H1 (cell line): Measurements from ENCODE around the gene ARID3B. TPM values are rescaled to one million over a fixed set of nuclear protein-coding genes. Genes with fewer than 3 reads are reported as not detected.

ENCODE experiments used
- KDM5A ChIP-seq: fragments of 200-600 bp; IDR thresholded peaks from 2 replicates; pipeline ENCODE4 v1.7.1; 2012; ENCODE audit warnings: mild to moderate bottlenecking, low read length, inconsistent platforms, mixed read lengths
- RFX5 ChIP-seq: IDR thresholded peaks from 2 replicates; pipeline ENCODE4 v1.6.1; 2011; ENCODE audit warnings: low read depth, low read length, improper control_type of control experiment, borderline replicate concordance
- RNF2 ChIP-seq: fragments of 200-900, 300-1000 bp; sonication (generic); IDR thresholded peaks from 2 replicates; pipeline ENCODE4 v1.7.1; 2016; ENCODE audit warnings: borderline replicate concordance, low read depth, mild to moderate bottlenecking, antibody characterized with exemption, low read length; ENCODE audit not compliant: poor library complexity, severe bottlenecking; ENCODE audit errors: missing control alignments
- SP1 ChIP-seq: IDR thresholded peaks from 2 replicates; pipeline ENCODE4 v1.6.1; 2011; ENCODE audit warnings: low read depth, low read length
- TAF7 ChIP-seq: optimal IDR thresholded peaks from 2 replicates; pipeline ENCODE3; 2011; ENCODE audit warnings: low read depth, mild to moderate bottlenecking, inconsistent platforms, low read length, moderate library complexity, borderline replicate concordance
- TBP ChIP-seq: IDR thresholded peaks from 2 replicates; pipeline ENCODE4 v1.6.1; 2011; ENCODE audit warnings: low read depth, low read length, improper control_type of control experiment
- polyA plus RNA-seq, 7 experiments: library from polyadenylated mRNA; depleted of rRNA in 3 of 7; stranded (reverse) in 5 of 7; unstranded in 2 of 7; fragments of >200 nt in 5 of 7; fragments of 200-250 nt in 2 of 7; gene quantifications; 1 replicate in 5 of 7; 2 replicates in 1 of 7; 4 replicates in 1 of 7; pipeline versions ENCODE4 v1.2.1 to v1.2.3, GENCODE V29; 2011 to 2013; ENCODE audit warnings: missing spikeins in 2 of 7, mixed read lengths in 2 of 7
- total RNA-seq: library from RNA; stranded (reverse); fragmentation: NEBNext Ultra II Directional; extraction: Animal tissue kit (Norgen Biotek cat#: 25700); gene quantifications from 2 replicates; pipeline ENCODE4 v1.2.1, GENCODE V29; 2021
- TF ChIP-seq, protein P1 (sequence below): IDR thresholded peaks from 2 replicates; pipeline ENCODE4 v1.6.1; 2012; ENCODE audit warnings: inconsistent platforms
- TF ChIP-seq, protein P2 (sequence below): IDR thresholded peaks from 2 replicates; pipeline ENCODE4 v1.6.1; 2011; ENCODE audit warnings: low read length, improper control_type of control experiment
- TF ChIP-seq, protein P3 (sequence below): IDR thresholded peaks from 2 replicates; pipeline ENCODE4 v1.6.1; 2012; ENCODE audit warnings: inconsistent platforms

The ARID3B gene
- total and polyA plus RNA-seq, 2 of the 8 experiments (the other 6 are each of a cell fraction or from before 2014, with no cell fraction given) = 81.0 to 115 TPM

DNA sequence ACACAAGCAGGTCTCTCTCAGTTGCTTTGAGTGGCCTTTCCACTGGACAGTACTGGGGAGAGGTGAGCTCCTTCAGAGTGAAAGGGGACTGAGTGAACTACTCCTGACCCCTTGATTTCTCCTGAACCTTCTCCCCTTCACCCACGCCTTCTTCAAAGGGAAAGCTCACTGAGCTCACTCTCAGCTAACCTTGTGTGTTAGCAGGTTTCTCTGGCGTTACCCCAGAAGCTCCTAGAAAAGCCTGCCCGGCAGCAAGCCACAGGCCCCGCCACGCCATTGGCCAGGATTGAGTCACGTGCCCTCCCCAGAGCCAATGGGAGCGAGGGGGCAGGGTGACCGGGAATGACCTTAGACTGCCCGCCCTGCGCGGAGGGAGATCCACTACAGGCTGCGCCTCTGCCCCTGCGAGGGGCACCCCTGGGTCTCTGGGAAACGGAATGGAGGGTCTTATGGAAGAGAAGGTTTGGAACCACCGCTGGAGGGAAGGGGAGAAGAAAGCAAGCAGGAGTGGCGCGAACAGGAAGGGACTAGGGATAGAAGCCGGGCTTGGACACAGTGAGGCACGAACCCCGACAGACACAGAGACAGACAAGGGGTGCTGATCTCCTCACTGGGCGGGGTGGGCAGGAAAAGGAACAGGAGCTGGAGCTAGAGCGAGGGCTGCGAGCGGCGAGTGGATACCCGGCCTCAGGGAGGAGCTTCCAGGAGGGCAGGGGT lies 57.3 kb downstream of the ARID3B start (continued):
- TF ChIP-seq, protein P1, sequence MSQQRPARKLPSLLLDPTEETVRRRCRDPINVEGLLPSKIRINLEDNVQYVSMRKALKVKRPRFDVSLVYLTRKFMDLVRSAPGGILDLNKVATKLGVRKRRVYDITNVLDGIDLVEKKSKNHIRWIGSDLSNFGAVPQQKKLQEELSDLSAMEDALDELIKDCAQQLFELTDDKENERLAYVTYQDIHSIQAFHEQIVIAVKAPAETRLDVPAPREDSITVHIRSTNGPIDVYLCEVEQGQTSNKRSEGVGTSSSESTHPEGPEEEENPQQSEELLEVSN = peak; percentile 53
- TF ChIP-seq KDM5A (no peak), RFX5 (peak; percentile 86), SP1 (peak; percentile 86), TBP (peak; percentile 44; the same call in 1 of the 2 replicates), RNF2 (no peak), TAF7 (no peak)
- TF ChIP-seq, protein P2, sequence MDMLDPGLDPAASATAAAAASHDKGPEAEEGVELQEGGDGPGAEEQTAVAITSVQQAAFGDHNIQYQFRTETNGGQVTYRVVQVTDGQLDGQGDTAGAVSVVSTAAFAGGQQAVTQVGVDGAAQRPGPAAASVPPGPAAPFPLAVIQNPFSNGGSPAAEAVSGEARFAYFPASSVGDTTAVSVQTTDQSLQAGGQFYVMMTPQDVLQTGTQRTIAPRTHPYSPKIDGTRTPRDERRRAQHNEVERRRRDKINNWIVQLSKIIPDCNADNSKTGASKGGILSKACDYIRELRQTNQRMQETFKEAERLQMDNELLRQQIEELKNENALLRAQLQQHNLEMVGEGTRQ = peak; percentile 98
- TF ChIP-seq, protein P3, sequence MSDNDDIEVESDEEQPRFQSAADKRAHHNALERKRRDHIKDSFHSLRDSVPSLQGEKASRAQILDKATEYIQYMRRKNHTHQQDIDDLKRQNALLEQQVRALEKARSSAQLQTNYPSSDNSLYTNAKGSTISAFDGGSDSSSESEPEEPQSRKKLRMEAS = peak; percentile 35; the same call in 1 of the 2 replicates
- TF ChIP-seq, all 59 proteins: peak for 13
